HG03442 (cell line): ENCODE measurements around the gene LCNL1.

Experiments used
- ATAC-seq: cut with Tn5 transposase; IDR thresholded peaks from one replicate; pipeline ENCODE4 v1.9.1; 2021; ENCODE audit warnings: mild to moderate bottlenecking, moderate library complexity; ENCODE audit not compliant: unreplicated experiment

The LCNL1 gene

GRCh38 chr9:136973618-136974617, 8.9 kb upstream of the LCNL1 start:
- no peak for ATAC-seq

- no peak for ATAC-seq
These were observed 7.8 kb upstream of the LCNL1 start for GRCh38 chr9:136974817-136975535.

- ATAC-seq, result no peak
These were observed 7.1 kb upstream of the LCNL1 start for GRCh38 chr9:136975644-136976043.

GRCh38 chr9:136977223-136977622, 5.6 kb upstream of the LCNL1 start, which contains the start of gene PTGDS:
PTGDS (plus strand) TSS chr9:136977504; CDS start chr9:136977579, 75 bp downstream.
- ATAC-seq, result no peak

GRCh38 chr9:136977649-136978072, 5.1 kb upstream of the LCNL1 start:
- ATAC-seq, result no peak

- ATAC-seq, result no peak
These were observed 4.5 kb upstream of the LCNL1 start for GRCh38 chr9:136978073-136978864.

- no peak for ATAC-seq
These were observed 3.8 kb upstream of the LCNL1 start for GRCh38 chr9:136978865-136979544.

- no peak for ATAC-seq
These were observed 2.8 kb upstream of the LCNL1 start for GRCh38 chr9:136979769-136980587.

- ATAC-seq, result no peak
These were observed 1.9 kb upstream of the LCNL1 start for GRCh38 chr9:136980669-136981478.

- no peak for ATAC-seq
These were observed 1.1 kb upstream of the LCNL1 start for GRCh38 chr9:136981588-136982231.

GRCh38 chr9:136983167-136983566, 374 bp downstream of the LCNL1 start:
- ATAC-seq, result no peak

- no peak for ATAC-seq
These were observed 992 bp downstream of the LCNL1 start for GRCh38 chr9:136983656-136984314.

GRCh38 chr9:136984464-136985026, 1.8 kb downstream of the LCNL1 start:
- ATAC-seq, result no peak

GRCh38 chr9:136985027-136985602, 2.3 kb downstream of the LCNL1 start:
- no peak for ATAC-seq

GRCh38 chr9:136985853-136986252, 3.1 kb downstream of the LCNL1 start:
- no peak for ATAC-seq

GRCh38 chr9:136988872-136989271, 6.1 kb downstream of the LCNL1 start:
- no peak for ATAC-seq
